DOHH2 (cell line): Measurements from ENCODE around the gene SUGCT.

Source experiments
- H3F3A ChIP-seq: fragments of 200-600 bp; sonication (generic), shearing (Covaris generic); 2 replicates; pipeline ENCODE4 v1.6.0; 2016; ENCODE audit warnings: antibody characterized with exemption, mild to moderate bottlenecking; ENCODE audit not compliant: control insufficient read depth, insufficient read depth
- H3K27ac ChIP-seq: fragments of 200-600 bp; sonication (generic); 2 replicates; pipeline ENCODE4 v1.5.1; 2014; ENCODE audit warnings: low read depth, mild to moderate bottlenecking, low read length, moderate library complexity
- H3K27me3 ChIP-seq: fragments of 200-600 bp; sonication (generic); 2 replicates; pipeline ENCODE4 v1.6.1; 2014; ENCODE audit warnings: mild to moderate bottlenecking, low read length, mixed read lengths; ENCODE audit not compliant: control insufficient read depth
- H3K36me3 ChIP-seq: fragments of 200-600 bp; sonication (generic); 2 replicates; pipeline ENCODE4 v1.6.1; 2014; ENCODE audit warnings: mild to moderate bottlenecking, low read length, moderate library complexity, mixed read lengths; ENCODE audit not compliant: control insufficient read depth
- H3K4me1 ChIP-seq: fragments of 200-600 bp; sonication (generic); 2 replicates; pipeline ENCODE4 v1.6.1; 2014; ENCODE audit warnings: mild to moderate bottlenecking, low read length, mixed read lengths; ENCODE audit not compliant: control insufficient read depth
- H3K4me2 ChIP-seq: fragments of 200-600 bp; sonication (generic); 2 replicates; pipeline ENCODE4 v1.6.0; 2014; ENCODE audit warnings: mild to moderate bottlenecking, low read length, moderate library complexity
- H3K4me3 ChIP-seq: fragments of 200-600 bp; sonication (generic); 2 replicates; pipeline ENCODE4 v1.5.1; 2014; ENCODE audit warnings: mild to moderate bottlenecking, low read length, mixed read lengths
- H3K79me2 ChIP-seq: fragments of 200-600 bp; sonication (generic); 2 replicates; pipeline ENCODE4 v1.6.1; 2014; ENCODE audit warnings: mild to moderate bottlenecking, low read length, mixed read lengths; ENCODE audit not compliant: control insufficient read depth
- H3K9me2 ChIP-seq: fragments of 200-600 bp; sonication (generic); replicated peaks from 2 replicates; pipeline ENCODE4 v1.6.1; 2014; ENCODE audit warnings: mild to moderate bottlenecking, low read length, mixed read lengths; ENCODE audit not compliant: control insufficient read depth
- H3K9me3 ChIP-seq: fragments of 200-600 bp; sonication (generic); 2 replicates; pipeline ENCODE4 v1.6.1; 2014; ENCODE audit warnings: antibody characterized with exemption, low read length, mixed read lengths; ENCODE audit not compliant: control insufficient read depth, insufficient read depth
- H4K20me1 ChIP-seq: fragments of 200-600 bp; sonication (generic); 2 replicates; pipeline ENCODE4 v1.6.0; 2014; ENCODE audit warnings: low read depth, mild to moderate bottlenecking, antibody characterized with exemption, low read length, moderate library complexity; ENCODE audit not compliant: control insufficient read depth, insufficient read depth
- CTCF ChIP-seq: fragments of 200-600 bp; sonication (generic); IDR thresholded peaks from one replicate; pipeline ENCODE4 v1.5.1; 2014; ENCODE audit warnings: antibody characterized with exemption, mild to moderate bottlenecking, low read depth, low read length; ENCODE audit not compliant: poor library complexity, severe bottlenecking
- EZH2phosphoT487 ChIP-seq: fragments of 200-600 bp; sonication (generic); IDR thresholded peaks from 2 replicates; pipeline ENCODE4 v1.6.1; 2017; ENCODE audit warnings: borderline replicate concordance, mild to moderate bottlenecking, antibody characterized with exemption, low read length, moderate library complexity, mixed read lengths

SUGCT gene

GRCh38 chr7:40572810-40573465 lies 438.1 kb downstream of the SUGCT start:
- Histone ChIP-seq H3K4me2 (no peak overlapping the region), H3K4me1 (no peaks in the 10 kb centered on the region), H3F3A (no peaks in the 10 kb centered on the region), H3K36me3 (no peaks in the 10 kb centered on the region), H3K9me2 (no peaks in the 10 kb centered on the region), H3K27me3 (no peaks in the 10 kb centered on the region), H3K9me3 (no peaks in the 10 kb centered on the region), H3K79me2 (no peaks in the 10 kb centered on the region), H3K27ac (no peak overlapping the region), H3K4me3 (no peak overlapping the region), H4K20me1 (no peaks in the 10 kb centered on the region)
- TF ChIP-seq CTCF (no peak), EZH2phosphoT487 (no peak)

GRCh38 chr7:40579401-40579800 lies 444.6 kb downstream of the SUGCT start:
- Histone ChIP-seq H3K36me3 (no peaks in the 10 kb centered on the region), H3K27ac (no peak overlapping the region), H3K9me3 (no peaks in the 10 kb centered on the region), H3K79me2 (no peaks in the 10 kb centered on the region), H3K4me2 (no peak overlapping the region), H3F3A (no peaks in the 10 kb centered on the region), H3K4me3 (no peak overlapping the region), H3K27me3 (no peaks in the 10 kb centered on the region), H4K20me1 (no peaks in the 10 kb centered on the region), H3K9me2 (no peaks in the 10 kb centered on the region), H3K4me1 (no peaks in the 10 kb centered on the region)
- no peak for TF ChIP-seq EZH2phosphoT487
- TF ChIP-seq CTCF: no peak

- no peak overlapping the region for H3K27ac ChIP-seq
- no peaks in the 10 kb centered on the region for H3F3A ChIP-seq
- no peak for TF ChIP-seq CTCF
- no peak for TF ChIP-seq EZH2phosphoT487
- H3K9me2 ChIP-seq: no peaks in the 10 kb centered on the region
- H3K36me3 ChIP-seq: no peaks in the 10 kb centered on the region
- H3K4me3 ChIP-seq: no peak overlapping the region
- no peak overlapping the region for H3K4me2 ChIP-seq
- no peaks in the 10 kb centered on the region for H3K79me2 ChIP-seq
- no peaks in the 10 kb centered on the region for H3K4me1 ChIP-seq
- H3K9me3 ChIP-seq: no peaks in the 10 kb centered on the region
- H4K20me1 ChIP-seq: no peaks in the 10 kb centered on the region
- H3K27me3 ChIP-seq: no peaks in the 10 kb centered on the region
Measured at GRCh38 chr7:40580776-40581175, 446.0 kb downstream of the SUGCT start.
